Astrocyte of the cerebellum (primary cell): ENCODE results near the gene GTSF1L.
"Not testable (repeated sequence)": the region's sequence is repeated elsewhere in the genome, so short reads cannot be mapped to it uniquely, and the experiment has no call there.

Experiments
- DNase-seq: peaks from one replicate; pipeline ENCODE4 v3.0.0-alpha.2; 2011; ENCODE audit warnings: low read depth
- H3K4me3 ChIP-seq: 2 replicates; pipeline ENCODE4 v1.5.1; 2011; ENCODE audit warnings: mild to moderate bottlenecking, low read depth, low read length, moderate library complexity
- CTCF ChIP-seq: IDR thresholded peaks from 2 replicates; pipeline ENCODE4 v1.5.1; 2012; ENCODE audit warnings: low read length, low read depth, moderate library complexity, mild to moderate bottlenecking; ENCODE audit errors: missing control alignments
- in situ Hi-C: cut with HindIII; loops from 2 replicates; pipeline ENCODE4 v1.10.0; 2017; ENCODE audit warnings: low sequenced_read_pairs

Gene GTSF1L

DNA sequence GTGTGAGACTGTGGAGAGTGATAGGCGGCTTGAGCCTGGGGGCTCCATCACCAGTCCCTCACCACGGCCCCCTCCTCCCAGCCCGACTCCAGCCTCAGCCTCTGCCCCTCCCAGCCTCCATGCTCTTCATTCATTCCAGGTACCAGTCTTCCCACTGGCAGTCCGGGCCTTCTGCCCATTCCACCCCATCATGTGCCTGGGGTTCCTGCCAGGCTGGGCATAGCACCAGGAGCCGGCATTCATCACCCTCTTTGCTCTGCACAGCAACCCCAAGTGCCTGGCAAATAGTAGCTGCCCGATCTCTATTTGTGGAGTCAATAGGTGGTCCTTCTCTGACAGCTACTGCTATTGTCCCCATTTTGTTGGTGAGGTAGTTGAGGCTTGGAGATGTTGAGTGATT is 39.6 kb upstream of the GTSF1L start:
- no peak for TF ChIP-seq CTCF
- DNase-seq: no peak
- H3K4me3 ChIP-seq: no peak overlapping the region
- in situ Hi-C loops: loop anchor here (5.0 to 25.0 kb wide), 2 partner anchors 46 to 321 kb away; no protein-coding TSS in a partner anchor

GRCh38 chr20:43765916-43766315 is 39.1 kb upstream of the GTSF1L start:
- H3K4me3 ChIP-seq: no peak overlapping the region

DNA sequence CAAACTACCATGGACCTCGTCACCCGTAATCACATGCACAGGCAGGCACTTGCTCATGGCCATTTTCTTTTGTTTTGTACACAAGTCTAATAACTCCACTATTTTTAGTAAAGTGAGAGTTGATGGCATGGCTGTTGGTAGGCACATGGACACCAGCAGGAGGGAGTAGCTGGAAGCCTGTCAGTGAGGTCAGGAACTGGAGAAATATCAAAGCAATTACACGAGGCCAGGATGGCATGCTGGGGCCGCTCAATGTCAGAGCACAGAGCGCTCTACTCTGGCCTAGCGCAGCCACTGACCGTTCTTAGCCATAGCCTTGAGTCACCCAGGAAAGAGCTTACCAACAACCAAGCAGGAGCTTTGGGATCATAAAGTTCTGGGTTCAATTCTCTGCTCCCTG is 36.1 kb upstream of the GTSF1L start:
- H3K4me3 ChIP-seq: no peak overlapping the region
- no peak for DNase-seq
- TF ChIP-seq CTCF: no peak
- in situ Hi-C loops: loop anchor here (25.0 kb wide), 1 partner anchor 324 kb away; no protein-coding TSS in a partner anchor

More at GRCh38 chr20:43765916-43766315, 39.1 kb upstream of the GTSF1L start:
- in situ Hi-C loops: loop anchor here (5.0 to 25.0 kb wide), 2 partner anchors 46 to 321 kb away; no protein-coding TSS in a partner anchor
- DNase-seq: no peak
- no peak for TF ChIP-seq CTCF

DNA sequence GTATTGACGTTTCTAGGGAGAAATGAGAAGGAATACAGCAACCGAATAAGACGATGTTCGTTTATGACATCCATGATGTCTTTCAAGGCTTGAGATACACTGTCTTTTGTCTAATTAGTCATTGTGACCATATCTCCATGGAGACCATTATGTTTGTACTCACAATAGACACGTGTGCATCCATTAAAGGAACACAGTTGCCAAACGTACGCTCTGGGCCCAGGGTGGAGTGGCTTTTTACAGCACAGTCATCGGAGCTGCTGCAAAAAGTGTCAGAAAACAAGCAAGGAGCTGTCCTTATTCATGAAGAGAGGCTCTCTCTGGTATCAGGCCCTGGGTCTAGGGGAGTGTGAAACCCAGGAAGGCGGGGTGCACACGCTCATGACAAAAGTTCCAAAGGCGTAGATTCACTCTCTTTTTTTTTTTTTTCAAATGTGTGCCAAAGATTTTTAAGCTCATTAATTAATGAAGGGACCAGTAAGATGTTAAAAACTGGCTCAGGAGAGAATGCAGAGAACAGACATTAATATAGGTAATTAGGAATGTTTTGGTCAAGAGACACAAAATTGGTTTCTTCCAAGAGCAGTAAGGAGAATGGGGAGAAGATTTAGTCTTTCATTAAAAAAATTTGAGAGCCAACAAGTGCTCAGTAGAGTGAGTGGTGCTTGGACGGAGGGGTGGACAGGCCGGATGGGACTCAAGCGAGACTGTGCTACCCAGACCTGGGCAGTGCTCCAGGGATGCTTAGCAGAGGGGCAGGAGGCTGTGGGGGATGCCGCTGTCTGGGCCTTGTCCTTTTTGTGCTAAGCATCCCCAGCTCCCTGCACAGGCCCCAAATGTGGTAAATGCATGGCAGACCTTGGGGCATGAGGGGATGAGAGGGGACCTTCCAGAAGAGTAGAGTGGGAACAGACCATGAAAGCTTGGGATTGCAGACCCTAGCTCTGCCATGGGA is 34.9 kb upstream of the GTSF1L start:
- no peak for DNase-seq
- no peak overlapping the region for H3K4me3 ChIP-seq
- in situ Hi-C loops: loop anchor here (25.0 kb wide), 1 partner anchor 326 kb away; no protein-coding TSS in a partner anchor
- TF ChIP-seq CTCF: no peak

DNA sequence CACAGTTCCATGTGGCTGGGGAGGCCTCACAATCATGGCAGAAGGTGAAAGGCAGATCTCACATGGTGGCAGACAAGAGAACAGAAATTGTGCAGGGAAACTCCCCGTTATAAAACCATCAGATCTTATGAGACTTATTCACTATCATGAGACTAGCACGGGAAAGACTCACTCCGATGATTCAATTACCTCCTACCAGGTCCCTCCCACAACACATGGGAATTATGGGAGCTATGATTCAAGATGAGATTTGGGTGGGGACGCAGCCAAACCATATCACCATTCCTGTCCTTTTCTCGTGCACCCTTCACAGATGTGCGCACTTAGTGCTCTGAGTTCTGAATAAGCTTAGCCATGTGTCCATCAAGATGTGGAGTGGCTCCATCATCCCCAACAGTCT is 31.1 kb upstream of the GTSF1L start:
- in situ Hi-C loops: loop anchor here (25.0 kb wide), 1 partner anchor 329 kb away; no protein-coding TSS in a partner anchor
- H3K4me3 ChIP-seq, DNase-seq: not testable (repeated sequence)

DNA sequence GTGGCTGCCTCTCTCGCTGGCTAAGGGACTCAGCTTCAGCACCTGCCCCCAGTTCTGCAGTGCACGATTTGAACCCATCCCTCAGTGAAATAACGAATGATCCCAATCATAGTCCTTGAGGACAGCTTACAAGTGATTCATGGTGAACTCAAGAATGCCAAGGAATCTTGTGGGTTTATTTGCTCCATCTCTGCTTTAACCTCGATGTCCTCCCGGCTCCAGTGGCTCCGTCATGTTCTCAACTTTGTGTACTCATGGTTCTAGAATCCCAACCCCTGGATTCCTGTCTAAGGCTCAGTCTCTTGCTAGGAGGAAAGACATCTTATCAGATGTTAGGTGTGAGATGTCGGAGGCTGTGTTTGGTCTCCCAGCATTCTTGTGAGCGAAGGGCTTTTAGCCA is 29.0 kb upstream of the GTSF1L start:
- H3K4me3 ChIP-seq: no peak overlapping the region
- no peak for DNase-seq
- no peak for TF ChIP-seq CTCF
- in situ Hi-C loops: loop anchor here (25.0 kb wide), 1 partner anchor 331 kb away; no protein-coding TSS in a partner anchor

DNA sequence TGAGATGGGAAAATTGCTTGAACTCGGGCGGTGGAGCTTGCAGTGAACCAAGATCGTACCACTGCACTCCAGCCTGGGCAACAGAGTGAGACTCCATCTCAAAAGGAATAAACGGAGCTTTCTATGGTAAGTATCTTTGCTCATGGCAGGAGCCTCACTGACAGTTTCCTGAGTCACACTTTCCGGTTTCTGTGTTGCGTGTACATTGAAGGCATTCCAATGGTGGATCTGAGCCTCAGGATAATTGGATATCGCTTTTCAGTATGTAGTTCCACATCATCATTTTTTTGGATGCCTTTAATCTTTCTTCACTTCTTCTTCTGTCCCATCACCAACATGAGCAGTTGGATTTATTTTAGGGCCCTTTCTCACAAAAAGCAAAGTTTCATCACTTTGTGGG is 28.6 kb upstream of the GTSF1L start:
- TF ChIP-seq CTCF: no peak
- in situ Hi-C loops: loop anchor here (25.0 kb wide), 1 partner anchor 332 kb away; no protein-coding TSS in a partner anchor

More for the DNA sequence above, 28.6 kb upstream of the GTSF1L start:
- no peak overlapping the region for H3K4me3 ChIP-seq
- DNase-seq: no peak
